ENCODE results near the gene OBSL1. TPM values are rescaled to one million over a fixed set of nuclear protein-coding genes. Genes with fewer than 3 reads are reported as not detected.
A peak's percentile ranks its signal among the peaks of the same experiment; 100 is the strongest.

The OBSL1 gene
- total and polyA plus RNA-seq, 2 of the 4 experiments (the other 2 are of a cell fraction) = 21.5 to 51.2 TPM

GRCh38 chr2:219537657-219538488 lies 33.5 kb downstream of the OBSL1 start:
- Histone ChIP-seq H2AK9ac (replicated peaks; ENCODE audit: low read depth, low read length, poor library complexity) (peak overlapping the region; percentile 89), H3K9me1 (ENCODE audit: insufficient read depth, low read length) (0 out of 2 replicates have a peak, but pooled peaks cover 2% of the 10 kb centered on the region), H3K9ac (ENCODE audit: low read depth, low read length) (peak overlapping the region; percentile 24), H4K8ac (ENCODE audit: low read depth in 2 of 2, low read length in 2 of 2) (no peak overlapping the region; a peak in 1 of 4 replicates), H3K18ac (ENCODE audit: low read depth, low read length) (no peak overlapping the region; the same call in 1 of the 2 replicates), H3K14ac (replicated peaks; ENCODE audit: low read depth, low read length) (no peak overlapping the region), H3K23ac (ENCODE audit: low read depth, low read length) (no peak overlapping the region), H2BK120ac (ENCODE audit: low read depth, low read length) (no peak overlapping the region), H3K79me1 (ENCODE audit: low read depth in 1 of 2, low read length in 2 of 2) (peaks cover 6 to 38% of the 10 kb centered on the region in 2 experiments; a peak in 3 of 4 replicates), H4K91ac (ENCODE audit: insufficient read depth, low read depth, low read length) (peak overlapping the region; percentile 4; the same call in 1 of the 2 replicates), H3K9me3 (ENCODE audit: control insufficient read depth, insufficient read depth, low read length) (no peaks in the 10 kb centered on the region), H3K4me1 (ENCODE audit: control insufficient read depth, insufficient read depth, low read length) (peaks cover 24% of the 10 kb centered on the region), H4K5ac (ENCODE audit: low read depth, low read length) (peak overlapping the region; percentile 13; the same call in 1 of the 2 replicates), H2BK20ac (ENCODE audit: low read depth, low read length) (no peak overlapping the region), H2AFZ (replicated peaks; ENCODE audit: low read length, poor library complexity) (no peak overlapping the region), H2AK5ac (ENCODE audit: low read depth, low read length) (no peak overlapping the region), H3K27me3 (ENCODE audit: control insufficient read depth, insufficient read depth, low read length) (peaks cover 6% of the 10 kb centered on the region; the same call in 1 of the 2 replicates), H4K20me1 (ENCODE audit: insufficient read depth, low read length) (peaks cover 27% of the 10 kb centered on the region), H3K4ac (ENCODE audit: low read depth, low read length) (no peak overlapping the region), H3K4me3 (ENCODE audit: insufficient read depth, low read depth, low read length) (no peak overlapping the region), H3K4me2 (ENCODE audit: low read depth, low read length) (no peak overlapping the region; the same call in 1 of the 2 replicates), H3K27ac (ENCODE audit: insufficient read depth, low read length) (peak overlapping the region; percentile 33), H2BK15ac (ENCODE audit: low read depth, low read length) (no peak overlapping the region), H3K56ac (ENCODE audit: extremely low read depth, insufficient read depth, low read length) (no peak overlapping the region), H2BK5ac (ENCODE audit: low read depth, low read length, poor library complexity, severe bottlenecking) (no peak overlapping the region), H3K36me3 (ENCODE audit: control insufficient read depth, insufficient read depth, low read length) (peaks cover 26% of the 10 kb centered on the region)
- ChIA-PET POLR2A (ENCODE audit: unreplicated experiment) (no interaction called here), CTCF (interaction anchor here (0.6 kb wide), 2 partner anchors 8 to 81 kb away, joined by 3 to 4 read pairs; no protein-coding TSS in a partner anchor)
- ATAC-seq (ENCODE audit: low read depth) (peak; percentile 16), DNase-seq (no peak)
- dilution Hi-C loops (cut with HindIII; ENCODE audit: low sequenced_read_pairs, unreplicated experiment) (no loop called here), in situ Hi-C loops (cut with MboI; ENCODE audit: low sequenced_read_pairs) (no loop called here), intact Hi-C loops (cut with micrococcal nuclease) (no loop called here)
- WGBS, 2 experiments (ENCODE audit: extremely low coverage in 2 of 2, insufficient read length in 1 of 2) = 81% methylated on average over 3 of the region's 15 CpGs; no CpG with 5 or more reads in 1 of the 2 experiments
- BruUV-seq (replicated peaks) = no TSS peak
- TF ChIP-seq MAZ (IDR thresholded peaks at IDR 0.05; ENCODE audit: borderline replicate concordance, low read depth, low read length) (peak; percentile 20; the same call in 1 of the 2 replicates), FOS (IDR thresholded peaks at IDR 0.05; ENCODE audit: low read depth, low read length) (no peak)
